Stimulated activated CD8-positive, alpha-beta memory T cell treated with anti-CD3 and anti-CD28 coated beads, Interleukin-4, amount 100 ng/mL, for 48 hours (primary cell): Measurements from ENCODE around the gene ACSL3.
"Not testable (repeated sequence)": the region's sequence is repeated elsewhere in the genome, so short reads cannot be mapped to it uniquely, and the experiment has no call there.

Experiments used
- DNase-seq: peaks from one replicate; pipeline ENCODE4 v3.0.0-alpha.2; 2020

The ACSL3 gene

DNA sequence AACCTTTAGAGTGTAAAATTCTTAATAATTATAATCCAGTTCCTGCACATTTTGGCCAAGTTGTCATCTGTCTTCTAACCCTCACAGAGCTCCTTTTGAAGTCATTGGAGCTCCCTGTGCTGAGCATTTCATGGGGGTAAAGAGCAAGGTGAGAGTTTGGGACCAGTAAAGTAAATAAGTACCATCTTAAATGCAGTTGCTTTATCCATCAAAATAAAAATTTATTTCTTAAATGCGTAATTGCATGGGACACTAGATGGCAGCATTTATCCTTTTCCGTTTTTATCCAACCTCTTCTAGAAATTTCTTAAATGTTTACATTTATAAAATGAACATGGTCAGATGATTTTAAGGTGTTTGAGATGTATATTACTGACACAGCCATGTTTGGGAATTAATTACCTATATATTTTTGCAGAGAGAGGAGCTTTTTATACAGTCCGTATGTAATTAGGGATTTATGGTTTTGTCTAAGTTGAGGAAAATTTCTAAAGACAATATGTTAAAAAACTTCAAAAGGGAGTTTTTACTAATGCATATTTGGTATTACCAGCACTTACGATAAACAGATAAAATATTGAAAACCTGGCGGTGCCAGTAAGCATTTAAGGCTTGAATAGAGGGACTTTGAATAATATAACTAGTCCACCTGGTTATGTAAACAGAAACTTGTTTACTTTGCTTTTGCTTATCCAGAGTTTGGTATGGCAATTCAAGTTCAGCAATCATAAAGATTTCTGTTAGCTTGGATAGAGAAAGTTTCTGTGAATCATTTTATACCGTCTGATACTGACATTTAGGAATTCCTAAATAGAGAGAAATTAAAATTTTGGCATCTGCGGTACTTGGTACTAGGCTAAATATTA is 54.5 kb downstream of the ACSL3 start:
- DNase-seq: no peak

DNA sequence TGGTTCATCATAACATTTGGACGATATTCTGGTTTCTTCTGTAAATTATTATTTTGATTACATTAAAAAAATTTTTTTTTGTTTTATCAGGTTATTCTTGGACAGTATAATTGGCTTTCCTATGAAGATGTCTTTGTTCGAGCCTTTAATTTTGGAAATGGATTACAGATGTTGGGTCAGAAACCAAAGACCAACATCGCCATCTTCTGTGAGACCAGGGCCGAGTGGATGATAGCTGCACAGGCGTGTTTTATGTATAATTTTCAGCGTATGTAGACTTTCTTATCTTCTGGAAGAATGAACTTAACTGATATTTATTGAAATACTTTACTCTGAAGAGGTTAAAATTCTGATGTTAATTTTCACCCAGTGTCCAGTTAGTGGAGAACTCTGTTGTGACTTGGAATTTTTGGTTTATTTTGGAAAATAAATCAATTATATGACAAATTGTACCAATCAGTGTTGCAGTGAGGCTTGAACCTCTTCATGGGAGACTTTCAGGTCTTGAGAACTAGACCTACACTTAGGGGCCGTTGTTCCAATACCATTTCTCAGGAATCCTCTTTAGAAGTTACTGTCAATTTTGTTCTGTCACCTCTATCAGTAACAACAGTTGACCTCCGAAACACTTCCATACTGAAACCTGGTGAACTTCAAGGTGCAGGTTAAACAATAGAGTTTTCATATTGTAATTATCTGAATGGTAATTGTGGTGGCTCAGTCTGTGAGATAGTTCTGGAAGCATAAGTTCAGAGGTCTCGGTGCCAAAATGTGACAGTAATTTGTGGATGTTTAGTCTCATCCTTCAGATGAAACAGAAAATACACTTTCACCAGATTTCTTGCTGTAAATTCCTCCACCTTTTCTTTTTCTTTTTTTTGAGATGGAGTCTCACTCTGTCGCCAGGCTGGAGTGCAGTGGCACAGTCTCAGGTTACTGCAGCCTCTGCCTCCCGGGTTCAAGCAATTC is 55.7 kb downstream of the ACSL3 start:
- DNase-seq: no peak

DNA sequence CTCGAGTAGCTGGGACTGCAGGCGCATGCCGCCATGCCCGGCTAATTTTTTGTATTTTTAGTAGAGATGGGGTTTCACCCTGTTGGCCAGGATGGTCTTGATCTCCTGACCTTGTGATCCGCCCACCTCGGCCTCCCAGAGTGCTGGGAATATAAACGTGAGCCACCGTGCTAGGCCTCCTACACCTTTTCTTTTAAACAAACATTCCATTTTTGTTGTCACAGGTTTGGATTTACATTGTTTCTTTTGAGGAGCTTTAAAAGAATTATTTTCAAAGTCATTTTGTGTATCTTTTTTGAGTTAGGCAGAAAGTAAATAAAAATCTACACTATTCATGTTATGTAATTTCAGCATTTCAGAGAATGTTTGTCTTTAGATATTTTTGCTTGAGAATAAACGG is 56.4 kb downstream of the ACSL3 start:
- not testable (repeated sequence) for DNase-seq

DNA sequence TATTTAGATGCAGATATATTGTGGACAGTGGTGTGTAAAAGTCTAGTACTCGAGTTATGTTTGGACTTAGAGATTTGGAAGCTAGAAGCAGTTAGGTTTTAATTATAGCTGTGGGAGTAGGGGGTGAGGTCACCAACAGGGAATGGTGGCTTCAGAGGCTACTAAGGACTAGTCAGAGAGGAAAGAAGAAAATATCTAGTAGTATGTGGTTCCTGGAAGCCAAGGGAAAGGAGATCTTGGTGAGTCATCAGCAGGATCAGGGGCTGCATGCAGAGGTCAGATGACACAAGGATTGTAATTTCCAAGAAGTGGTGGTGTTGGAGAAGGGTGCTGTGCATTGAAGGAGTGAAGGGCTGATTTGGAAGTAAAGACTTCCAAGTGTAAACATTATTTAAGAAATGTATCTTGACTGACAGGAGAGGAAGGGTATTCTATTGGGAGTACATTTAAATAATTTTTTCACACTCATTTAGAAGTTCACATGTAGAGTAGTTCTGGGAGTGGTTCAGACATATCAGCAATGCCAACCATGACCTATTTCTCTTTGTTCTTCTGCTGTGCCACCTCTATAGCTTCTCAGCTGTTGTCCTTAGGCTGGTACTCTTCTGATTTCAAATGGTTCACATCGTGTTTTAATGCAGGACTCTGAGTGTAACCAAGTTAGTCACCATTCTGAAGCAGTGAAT is 59.1 kb downstream of the ACSL3 start:
- DNase-seq: no peak

DNA sequence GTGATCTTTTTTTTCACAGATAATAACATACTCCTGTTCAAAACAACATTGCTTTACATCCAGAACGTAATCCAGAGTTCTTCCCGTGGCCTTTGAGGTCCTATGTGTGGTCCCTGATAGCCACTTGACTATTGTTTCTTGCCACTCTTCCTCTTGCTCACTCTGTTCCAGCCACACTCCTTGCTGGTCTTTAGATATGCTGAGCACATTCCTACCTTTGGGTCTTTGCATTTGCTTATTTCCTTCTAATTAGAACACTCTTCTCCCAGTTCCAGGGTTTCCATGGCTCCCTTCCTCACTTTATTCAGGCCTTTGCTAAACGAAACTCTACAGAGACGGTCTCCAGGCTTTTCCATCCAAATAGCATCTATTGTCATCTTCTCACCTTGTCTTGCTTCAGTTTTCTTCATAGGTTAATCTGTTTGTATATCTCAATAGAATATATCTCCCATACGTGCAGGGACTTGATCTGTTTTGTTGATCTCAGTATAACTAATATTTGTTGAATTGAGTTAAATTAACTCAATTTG is 59.9 kb downstream of the ACSL3 start:
- no peak for DNase-seq

DNA sequence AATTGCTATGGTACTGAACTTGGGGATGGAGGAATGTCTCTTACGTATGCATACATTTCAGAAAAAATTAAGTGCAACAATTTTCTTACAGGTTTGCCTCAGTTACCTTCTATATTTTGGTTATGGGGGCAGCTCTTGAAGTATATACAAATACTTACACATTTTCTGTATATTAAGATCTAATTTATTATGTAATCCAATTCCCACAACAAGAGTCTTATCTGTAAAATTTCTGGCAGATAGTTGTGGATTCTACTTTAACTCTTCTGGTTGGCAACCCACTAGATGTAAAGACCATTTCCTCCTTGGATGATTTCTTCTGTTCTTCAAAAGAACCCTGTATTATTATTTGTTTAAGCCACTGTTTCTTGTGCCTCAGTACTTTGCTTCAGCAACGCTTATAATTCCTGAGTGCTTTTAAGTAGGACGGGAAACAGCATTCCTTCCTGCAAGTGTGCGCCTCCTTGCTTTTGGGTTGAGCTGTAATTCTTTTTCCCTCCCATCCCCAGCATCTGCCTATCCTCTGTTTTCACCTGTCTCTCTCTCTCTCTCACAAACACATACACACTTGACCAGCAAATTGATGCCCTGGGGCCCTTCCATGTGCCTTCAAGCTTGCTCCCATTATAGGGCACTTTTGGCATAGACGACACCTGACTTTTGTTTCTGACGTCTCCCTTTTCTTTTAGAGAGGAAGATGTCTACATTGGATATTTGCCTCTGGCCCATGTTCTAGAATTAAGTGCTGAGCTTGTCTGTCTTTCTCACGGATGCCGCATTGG is 61.4 kb downstream of the ACSL3 start:
- DNase-seq: no peak

DNA sequence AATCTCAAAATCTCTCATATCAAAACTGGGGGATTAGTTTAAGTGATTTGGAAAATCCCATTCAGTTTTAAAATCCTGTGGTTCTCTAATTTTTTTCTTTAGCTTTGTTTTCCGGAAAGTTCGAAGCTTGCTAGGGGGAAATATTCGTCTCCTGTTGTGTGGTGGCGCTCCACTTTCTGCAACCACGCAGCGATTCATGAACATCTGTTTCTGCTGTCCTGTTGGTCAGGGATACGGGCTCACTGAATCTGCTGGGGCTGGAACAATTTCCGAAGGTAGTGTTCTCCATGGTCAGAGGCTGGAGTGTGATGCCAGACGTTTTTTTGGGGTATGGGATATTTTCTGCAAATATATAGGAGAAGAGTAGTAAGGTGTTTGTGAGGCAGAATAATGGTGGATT is 66.1 kb downstream of the ACSL3 start:
- DNase-seq: no peak

DNA sequence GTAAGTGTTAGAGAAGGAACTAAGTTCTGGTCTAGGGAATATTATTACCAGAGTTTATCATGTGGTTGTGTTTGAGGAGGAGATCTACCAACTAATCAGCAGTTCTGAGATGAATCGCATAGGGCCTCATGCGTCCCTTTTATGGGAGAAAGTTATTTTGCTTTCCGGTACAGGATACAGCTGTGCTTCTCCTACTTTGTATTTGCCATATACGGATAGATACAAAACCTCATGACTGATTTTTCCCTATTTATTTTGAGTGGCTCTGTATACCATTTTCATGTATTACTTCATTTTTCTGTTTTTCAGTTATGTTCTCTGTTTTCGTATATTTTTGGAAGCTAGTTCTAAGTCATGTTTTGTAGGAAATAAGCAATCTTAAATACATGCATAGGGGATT is 66.8 kb downstream of the ACSL3 start:
- DNase-seq: no peak

DNA sequence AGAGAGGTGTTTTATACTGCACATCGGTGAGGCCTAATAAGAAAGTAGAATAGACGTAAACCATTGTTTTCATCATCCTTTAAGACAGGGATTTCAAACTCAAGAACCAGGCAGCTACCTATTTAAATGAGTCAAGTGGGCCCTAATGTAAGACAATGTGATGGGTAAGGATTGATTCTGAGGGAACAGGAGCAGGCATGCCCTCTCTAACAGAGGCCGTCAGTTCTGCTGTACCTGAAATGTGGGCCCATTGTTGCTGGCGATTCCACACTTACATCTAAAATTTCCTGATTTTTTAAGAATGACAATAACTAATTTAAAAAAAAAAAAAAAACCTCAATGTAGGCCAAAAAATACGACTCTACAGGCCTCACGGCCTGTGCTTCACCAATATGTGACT is 67.5 kb downstream of the ACSL3 start:
- no peak for DNase-seq

DNA sequence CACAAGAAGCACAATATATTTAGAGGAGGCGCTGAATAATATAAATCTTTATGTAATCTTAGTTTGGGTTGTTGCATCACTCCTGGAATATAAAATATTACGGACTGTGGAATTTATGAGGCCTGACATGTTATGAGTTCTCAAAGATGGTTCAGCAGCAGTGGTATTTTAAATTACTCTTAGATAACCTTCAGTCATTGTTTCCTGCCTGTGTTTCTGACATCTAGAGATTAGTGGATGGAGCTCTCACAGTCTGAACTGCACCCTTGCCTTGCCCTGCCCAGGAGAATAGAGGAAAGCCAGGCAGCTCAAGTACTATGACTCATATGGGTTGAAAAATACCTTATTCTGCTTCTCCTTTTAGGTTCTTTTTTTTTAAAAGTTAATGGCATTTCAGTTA is 70.0 kb downstream of the ACSL3 start:
- DNase-seq: no peak

DNA sequence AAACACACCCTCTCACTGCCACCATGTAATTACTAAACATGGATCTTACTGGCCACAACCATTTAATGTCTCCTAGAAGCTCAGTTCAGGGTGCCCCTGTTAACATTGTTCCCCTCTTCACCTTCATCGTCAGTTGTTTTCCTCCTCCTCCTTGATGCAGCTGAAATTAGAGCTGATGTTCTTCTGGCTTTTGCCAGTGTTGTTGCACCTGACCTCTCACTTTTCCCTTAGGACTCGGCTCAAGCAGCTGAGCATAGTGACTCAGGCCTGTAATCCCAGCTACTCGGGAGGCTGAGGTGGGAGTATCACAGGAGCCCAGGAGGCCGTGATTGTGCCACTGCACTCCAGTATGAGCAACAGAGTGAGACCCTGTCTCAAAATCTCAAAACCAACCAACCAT is 70.8 kb downstream of the ACSL3 start:
- DNase-seq: no peak

DNA sequence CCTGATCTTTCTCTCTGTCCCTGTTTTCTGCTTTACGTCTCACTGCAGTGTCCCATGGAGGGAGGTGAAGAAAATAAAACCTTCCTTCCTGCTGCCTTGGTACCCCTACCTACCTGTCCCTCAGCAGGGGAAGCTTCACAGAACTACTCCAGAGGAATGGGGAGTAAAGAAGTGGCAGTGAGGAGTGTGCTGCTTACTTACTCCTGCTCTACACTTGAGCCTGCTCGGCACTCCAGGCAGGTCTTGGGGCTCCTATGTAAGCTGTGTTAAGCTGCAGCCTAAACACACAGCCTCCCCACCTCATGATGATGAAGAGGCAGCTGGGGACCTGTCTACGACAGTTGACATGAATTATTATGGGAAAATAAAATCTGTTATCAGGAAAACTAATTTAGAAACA is 72.6 kb downstream of the ACSL3 start:
- no peak for DNase-seq

DNA sequence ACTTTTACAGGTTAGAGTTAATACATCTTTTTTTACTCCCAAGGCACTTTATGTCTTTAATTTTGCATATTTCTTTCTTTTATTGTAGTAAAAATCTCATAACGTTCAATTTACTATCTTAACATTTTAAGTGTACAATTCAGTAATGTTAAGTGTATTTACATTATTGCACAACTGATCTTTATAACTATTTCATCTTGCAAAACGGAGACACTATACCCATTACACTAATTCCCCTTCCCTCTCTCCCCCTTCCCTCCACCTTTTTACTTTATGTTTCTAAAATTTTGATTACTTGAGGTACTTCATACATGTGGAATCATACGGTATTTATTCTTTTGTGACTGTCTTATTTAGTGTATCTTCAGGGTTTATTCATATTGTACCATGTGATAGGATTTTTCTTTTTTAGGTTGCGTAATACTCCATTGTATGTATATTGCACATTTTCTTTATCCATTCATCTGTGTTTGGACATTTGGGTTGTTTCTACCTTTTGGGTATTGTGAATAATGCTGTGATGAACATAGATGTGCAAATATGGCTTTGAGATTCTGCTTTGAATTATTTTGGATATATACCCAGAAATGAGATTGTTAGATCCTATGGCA is 75.0 kb downstream of the ACSL3 start:
- no peak for DNase-seq

DNA sequence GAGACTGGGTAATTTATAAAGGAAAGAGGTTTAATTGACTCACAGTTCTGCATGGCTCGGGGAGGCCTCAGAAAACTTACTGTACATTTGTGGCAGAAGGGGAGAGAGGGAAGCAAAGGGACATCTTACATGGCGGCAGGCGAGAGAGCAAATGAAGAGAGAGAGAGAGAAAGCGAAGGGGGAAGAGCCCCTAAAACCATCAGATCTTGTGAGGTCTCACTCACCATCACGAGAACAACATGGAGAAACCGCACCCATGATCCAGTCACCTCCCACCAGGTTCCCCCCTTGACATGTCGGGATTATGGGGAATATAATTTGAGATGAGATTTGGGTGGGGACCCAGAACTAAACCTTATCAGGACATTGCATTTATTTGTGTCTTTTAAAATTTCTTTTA is 75.9 kb downstream of the ACSL3 start:
- no peak for DNase-seq

DNA sequence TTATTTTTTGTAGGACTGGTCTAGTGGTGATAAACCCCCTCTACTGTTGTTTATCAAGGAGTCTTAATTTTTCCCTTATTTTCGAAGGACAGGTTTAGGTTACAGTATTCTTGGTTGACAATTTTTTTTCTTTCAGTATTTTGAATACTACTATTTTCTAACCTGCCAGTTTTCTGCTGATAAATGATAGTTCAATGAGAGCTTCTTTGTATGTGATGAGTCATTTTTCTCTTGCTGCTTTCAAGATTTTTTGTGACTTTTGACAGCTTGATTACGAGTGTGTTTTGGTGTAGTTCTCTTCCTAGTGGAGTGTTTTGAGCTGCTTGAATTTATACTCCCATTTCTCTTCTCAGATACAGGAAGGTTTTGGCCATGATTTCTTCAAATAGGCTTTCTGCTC is 77.5 kb downstream of the ACSL3 start:
- DNase-seq: no peak

DNA sequence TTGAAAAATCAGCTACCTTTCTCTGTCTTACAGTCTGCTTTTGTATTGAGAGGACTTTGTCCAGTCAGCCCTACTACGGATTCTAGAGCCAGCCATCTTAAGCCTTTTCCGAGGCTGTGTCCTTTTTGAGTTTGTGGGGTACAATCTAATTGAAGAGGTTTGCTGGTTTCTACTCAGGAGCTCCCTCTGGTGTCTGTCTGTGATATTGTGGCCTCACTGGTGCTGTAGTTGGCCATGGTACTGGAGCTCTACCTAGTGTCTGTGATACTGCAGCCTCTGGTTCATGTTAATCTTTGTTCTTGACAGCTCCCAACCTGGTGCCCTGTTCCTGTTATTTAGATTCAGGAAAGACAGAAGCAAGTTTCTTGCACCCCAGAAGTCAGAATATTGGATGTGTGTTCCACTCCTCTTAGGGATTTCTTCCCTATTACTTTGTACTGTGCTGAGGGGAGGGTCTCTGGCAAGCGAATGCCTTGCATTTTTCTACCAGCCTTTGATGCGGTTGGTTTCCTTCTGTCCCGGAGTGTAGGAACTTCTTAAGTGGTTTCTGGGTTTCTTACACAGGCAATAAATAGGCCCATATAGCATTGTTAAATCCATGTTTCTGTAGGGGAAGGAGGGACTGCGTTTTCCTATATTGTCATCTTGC is 78.5 kb downstream of the ACSL3 start:
- peak; percentile 82 for DNase-seq

DNA sequence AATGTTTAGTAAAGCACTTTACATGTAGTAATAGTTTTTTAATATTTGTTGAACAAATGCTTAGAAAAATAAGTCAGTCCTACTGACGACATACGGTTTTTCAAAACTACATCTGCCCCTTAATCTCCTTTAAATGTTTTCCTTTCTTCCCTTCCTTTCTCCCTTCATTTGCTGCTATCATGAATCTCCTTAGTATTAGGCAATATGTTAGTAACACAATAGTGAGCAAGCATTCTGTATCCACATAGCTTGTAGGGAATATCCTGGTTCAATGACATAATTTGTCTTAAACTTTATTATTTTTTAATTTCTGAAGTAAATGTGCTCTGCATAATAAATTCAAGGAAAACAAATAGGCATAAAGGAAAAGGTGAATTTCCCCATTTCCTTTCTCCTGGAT is 79.1 kb downstream of the ACSL3 start:
- DNase-seq: no peak

DNA sequence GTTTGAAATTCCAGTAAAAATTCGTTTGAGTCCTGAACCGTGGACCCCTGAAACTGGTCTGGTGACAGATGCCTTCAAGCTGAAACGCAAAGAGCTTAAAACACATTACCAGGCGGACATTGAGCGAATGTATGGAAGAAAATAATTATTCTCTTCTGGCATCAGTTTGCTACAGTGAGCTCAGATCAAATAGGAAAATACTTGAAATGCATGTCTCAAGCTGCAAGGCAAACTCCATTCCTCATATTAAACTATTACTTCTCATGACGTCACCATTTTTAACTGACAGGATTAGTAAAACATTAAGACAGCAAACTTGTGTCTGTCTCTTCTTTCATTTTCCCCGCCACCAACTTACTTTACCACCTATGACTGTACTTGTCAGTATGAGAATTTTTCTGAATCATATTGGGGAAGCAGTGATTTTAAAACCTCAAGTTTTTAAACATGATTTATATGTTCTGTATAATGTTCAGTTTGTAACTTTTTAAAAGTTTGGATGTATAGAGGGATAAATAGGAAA is 80.7 kb downstream of the ACSL3 start:
- no peak for DNase-seq

DNA sequence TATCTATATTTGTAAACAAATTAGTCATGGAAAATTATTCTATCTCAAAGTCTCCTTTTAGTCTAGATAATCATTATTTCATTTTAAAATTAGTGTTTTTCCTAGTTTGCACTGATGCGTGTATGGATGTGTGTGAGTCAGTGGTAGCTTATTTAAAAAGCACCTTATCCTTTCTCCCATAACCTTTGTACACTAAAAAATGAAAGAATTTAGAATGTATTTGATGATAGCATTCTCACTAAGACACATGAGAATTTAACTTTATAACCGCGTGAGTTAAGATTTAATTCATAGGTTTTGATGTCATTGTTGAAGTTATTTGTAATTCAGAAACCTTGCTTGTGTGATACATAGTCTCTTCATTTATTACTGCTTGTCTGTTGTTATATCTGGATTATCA is 81.7 kb downstream of the ACSL3 start:
- no peak for DNase-seq

DNA sequence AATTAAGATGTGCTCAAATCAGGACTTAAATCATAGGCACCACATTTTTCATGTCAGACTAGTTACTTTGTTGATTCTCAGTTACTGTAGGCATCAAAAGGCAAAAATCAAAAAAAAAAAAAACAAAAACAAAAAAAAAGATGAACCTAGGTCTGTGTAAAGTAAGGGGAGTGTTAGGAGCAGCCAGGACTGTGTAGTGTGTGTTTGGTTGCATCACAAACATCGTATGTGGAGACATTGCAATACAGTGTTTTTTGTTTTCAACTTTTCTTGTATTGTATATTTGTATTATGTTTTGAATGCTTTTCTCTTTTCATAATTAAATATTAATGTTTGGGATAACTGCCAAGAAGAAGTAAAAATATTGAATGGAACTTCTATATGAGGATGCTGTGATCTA is 82.1 kb downstream of the ACSL3 start:
- no peak for DNase-seq

DNA sequence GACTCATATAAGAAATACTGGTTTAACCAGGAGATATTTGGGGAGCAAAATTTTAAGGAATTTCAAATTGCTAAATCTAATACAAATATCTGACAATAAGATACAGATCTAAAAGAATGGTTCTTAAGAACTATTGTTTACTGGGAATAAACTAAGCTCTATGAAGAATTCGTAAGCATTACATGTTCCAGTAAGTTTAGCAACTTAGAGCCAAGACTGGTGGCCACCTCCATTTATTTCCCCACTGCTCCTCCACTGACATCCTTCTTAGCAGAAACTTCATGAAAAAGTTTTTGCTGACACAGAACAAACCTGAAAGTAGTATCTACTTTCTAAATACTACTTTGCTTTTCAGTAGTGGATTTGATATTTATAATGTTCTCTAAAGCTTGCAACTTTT is 83.0 kb downstream of the ACSL3 start:
- DNase-seq: no peak
